Activated T-cell treated with anti-CD3 and anti-CD28 coated beads, Interleukin-2, amount 50 U/mL, for 48 hours (primary cell): Measurements from ENCODE around the gene TMEM131L.
"Not testable (repeated sequence)": the region's sequence is repeated elsewhere in the genome, so short reads cannot be mapped to it uniquely, and the experiment has no call there.

Experiments
- DNase-seq, 2 experiments: peaks; one replicate each; pipeline ENCODE4 v3.0.0-alpha.2; 2020

The TMEM131L gene

GRCh38 chr4:153466081-153466948, at the start of gene TMEM131L:
Gene TMEM131L, plus strand, starts transcription at chr4:153466360. Its CDS starts 38 bp downstream, at chr4:153466398.
- peak; percentile 65 to 77 for DNase-seq

- not testable (repeated sequence) for DNase-seq
Observed at GRCh38 chr4:153416456-153416855, 49.7 kb upstream of the TMEM131L start.

- DNase-seq, result no peak
Observed at GRCh38 chr4:153418121-153418520, 48.0 kb upstream of the TMEM131L start.

- no peak for DNase-seq
Observed at GRCh38 chr4:153418558-153418957, 47.6 kb upstream of the TMEM131L start.

GRCh38 chr4:153419029-153419428, 47.1 kb upstream of the TMEM131L start:
- DNase-seq, result no peak

- DNase-seq, result no peak
Observed at GRCh38 chr4:153419673-153420278, 46.4 kb upstream of the TMEM131L start.

GRCh38 chr4:153420361-153420760, 45.8 kb upstream of the TMEM131L start:
- DNase-seq, result no peak

GRCh38 chr4:153421941-153422340, 44.2 kb upstream of the TMEM131L start:
- DNase-seq, result no peak

GRCh38 chr4:153426207-153426885, 39.8 kb upstream of the TMEM131L start:
- no peak for DNase-seq

- no peak for DNase-seq
Observed at GRCh38 chr4:153427363-153428071, 38.6 kb upstream of the TMEM131L start.

GRCh38 chr4:153428941-153429475, 37.2 kb upstream of the TMEM131L start:
- DNase-seq, result no peak

- peak; percentile 77 to 82 for DNase-seq
Observed at GRCh38 chr4:153432965-153433753, 33.0 kb upstream of the TMEM131L start.

GRCh38 chr4:153433754-153434105, 32.4 kb upstream of the TMEM131L start:
- DNase-seq, result no peak

GRCh38 chr4:153434190-153434589, 32.0 kb upstream of the TMEM131L start:
- DNase-seq, result no peak

- peak in 1 of 2 experiments; percentile 42 for DNase-seq
Observed at GRCh38 chr4:153438916-153439756, 27.0 kb upstream of the TMEM131L start.

- no peak for DNase-seq
Observed at GRCh38 chr4:153439831-153440230, 26.3 kb upstream of the TMEM131L start.

- no peak for DNase-seq
Observed at GRCh38 chr4:153440475-153440874, 25.7 kb upstream of the TMEM131L start.

GRCh38 chr4:153447175-153447905, 18.8 kb upstream of the TMEM131L start:
- no peak for DNase-seq

GRCh38 chr4:153448003-153448731, 18.0 kb upstream of the TMEM131L start:
- DNase-seq, result no peak

GRCh38 chr4:153449338-153449737, 16.8 kb upstream of the TMEM131L start:
- no peak for DNase-seq
